Cardiac muscle cell (in vitro differentiated cells and primary cell): Measurements from ENCODE around the gene KRTAP10-2. TPM values are rescaled to one million over a fixed set of nuclear protein-coding genes. Genes with fewer than 3 reads are reported as not detected.

Experiments
- DNase-seq, 2 donors: peaks; one replicate each; pipeline versions ENCODE4 v3.0.0 to v3.0.0-alpha.2; 2010 to 2017; ENCODE audit warnings: low read depth in 1 of 2, low spot score in 1 of 2
- H3K27ac ChIP-seq: fragments of 200-600 bp; sonication (generic); 2 replicates; pipeline ENCODE4 v1.5.1; 2016
- H3K27me3 ChIP-seq: fragments of 200-600 bp; sonication (generic); 2 replicates; pipeline ENCODE4 v1.6.0; 2016; ENCODE audit warnings: control low read depth
- H3K36me3 ChIP-seq: fragments of 200-600 bp; sonication (generic); 2 replicates; pipeline ENCODE4 v1.5.1; 2016; ENCODE audit warnings: control low read depth
- H3K4me1 ChIP-seq: fragments of 200-600 bp; sonication (generic); 2 replicates; pipeline ENCODE4 v1.8.1; 2017; ENCODE audit warnings: low read depth, mild to moderate bottlenecking, mixed run types
- H3K4me3 ChIP-seq: fragments of 200-600 bp; sonication (generic); 2 replicates; pipeline ENCODE4 v1.5.1; 2016; ENCODE audit warnings: mild to moderate bottlenecking
- H3K9me3 ChIP-seq: fragments of 200-600 bp; sonication (generic); 2 replicates; pipeline ENCODE4 v1.5.1; 2017; ENCODE audit warnings: low read depth, mild to moderate bottlenecking, control low read depth
- polyA plus RNA-seq: library from polyadenylated mRNA; unstranded; fragments of >200 nt; fragmentation: Nextera tagmentation; extraction: Ambion mirVana; gene quantifications from 2 replicates; pipeline ENCODE4 v1.2.1, GENCODE V29; 2016
- total RNA-seq: library from RNA; depleted of rRNA; stranded (reverse); fragments of >200 nt; gene quantifications from 2 replicates; pipeline ENCODE4 v1.2.3, GENCODE V29; 2016
- TF ChIP-seq, protein P1 (sequence below): IDR thresholded peaks from 2 replicates; pipeline ENCODE4 v1.5.1; 2012; ENCODE audit warnings: low read depth, mild to moderate bottlenecking, low read length

The KRTAP10-2 gene
- total and polyA plus RNA-seq, 2 experiments from 2014 or later, result 0.55 TPM; not detected in 1

DNA sequence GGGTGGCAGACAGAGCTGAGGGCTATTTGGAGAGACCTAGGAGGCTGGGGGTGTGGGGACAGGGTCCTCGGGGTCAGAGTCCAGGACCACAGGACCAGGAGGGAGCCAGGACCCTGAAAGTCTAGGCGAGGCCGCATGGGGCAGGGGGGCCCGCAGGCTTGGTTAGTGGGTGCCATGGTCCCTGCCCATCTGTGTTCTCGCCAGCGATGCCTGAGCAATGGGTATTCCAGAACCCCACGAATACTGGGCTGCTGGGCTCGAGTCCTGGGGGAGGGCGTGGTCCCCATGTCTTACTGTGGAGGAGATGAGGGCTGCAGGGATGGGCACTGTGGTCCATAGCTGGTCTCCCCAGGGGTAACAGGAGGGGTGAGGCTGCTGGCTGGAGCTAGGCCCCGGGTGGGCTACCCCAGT lies 39.0 kb upstream of the KRTAP10-2 start:
- Histone ChIP-seq H3K27me3 (no peaks in the 10 kb centered on the region), H3K4me3 (no peak overlapping the region), H3K9me3 (no peaks in the 10 kb centered on the region), H3K4me1 (peaks cover 18% of the 10 kb centered on the region), H3K36me3 (no peaks in the 10 kb centered on the region), H3K27ac (no peak overlapping the region)
- DNase-seq, result no peak
- TF ChIP-seq, protein P1, sequence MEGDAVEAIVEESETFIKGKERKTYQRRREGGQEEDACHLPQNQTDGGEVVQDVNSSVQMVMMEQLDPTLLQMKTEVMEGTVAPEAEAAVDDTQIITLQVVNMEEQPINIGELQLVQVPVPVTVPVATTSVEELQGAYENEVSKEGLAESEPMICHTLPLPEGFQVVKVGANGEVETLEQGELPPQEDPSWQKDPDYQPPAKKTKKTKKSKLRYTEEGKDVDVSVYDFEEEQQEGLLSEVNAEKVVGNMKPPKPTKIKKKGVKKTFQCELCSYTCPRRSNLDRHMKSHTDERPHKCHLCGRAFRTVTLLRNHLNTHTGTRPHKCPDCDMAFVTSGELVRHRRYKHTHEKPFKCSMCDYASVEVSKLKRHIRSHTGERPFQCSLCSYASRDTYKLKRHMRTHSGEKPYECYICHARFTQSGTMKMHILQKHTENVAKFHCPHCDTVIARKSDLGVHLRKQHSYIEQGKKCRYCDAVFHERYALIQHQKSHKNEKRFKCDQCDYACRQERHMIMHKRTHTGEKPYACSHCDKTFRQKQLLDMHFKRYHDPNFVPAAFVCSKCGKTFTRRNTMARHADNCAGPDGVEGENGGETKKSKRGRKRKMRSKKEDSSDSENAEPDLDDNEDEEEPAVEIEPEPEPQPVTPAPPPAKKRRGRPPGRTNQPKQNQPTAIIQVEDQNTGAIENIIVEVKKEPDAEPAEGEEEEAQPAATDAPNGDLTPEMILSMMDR, result no peak

DNA sequence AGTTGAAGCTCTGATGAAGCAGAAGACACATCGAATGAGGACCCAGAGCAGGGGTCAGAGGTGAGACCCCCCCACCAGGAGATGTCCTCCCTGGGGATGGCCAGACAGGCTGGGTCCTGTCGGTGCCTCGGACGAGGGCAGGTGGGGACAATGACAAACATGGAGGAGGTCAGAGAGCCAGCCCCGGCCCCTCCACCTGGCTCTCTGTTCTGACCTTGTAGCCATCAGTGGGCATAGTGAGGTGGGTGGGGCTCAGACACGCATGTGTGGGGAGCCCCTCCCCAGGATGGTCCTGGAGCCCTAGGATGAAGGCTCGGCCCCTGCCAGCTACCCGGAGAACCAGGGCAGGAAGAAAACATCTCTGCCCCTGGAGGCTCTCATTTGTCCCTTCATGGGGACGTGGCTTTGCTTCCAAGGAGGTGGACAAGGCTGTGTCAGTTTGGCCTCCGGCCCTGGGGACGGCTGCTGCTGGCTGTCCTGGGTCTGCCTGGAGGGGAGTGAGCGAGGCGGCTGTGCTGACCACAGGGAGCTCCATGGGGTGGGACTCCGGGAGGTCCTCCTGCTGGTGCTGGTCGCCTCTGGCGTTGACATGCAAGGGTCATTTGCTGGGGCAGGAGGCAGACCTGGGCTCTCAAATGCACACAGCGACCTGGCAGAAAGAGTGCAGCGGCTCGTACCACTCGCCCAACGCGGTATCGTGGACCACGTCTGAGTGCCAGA lies 38.4 kb upstream of the KRTAP10-2 start:
- H3K4me1 ChIP-seq, result peaks cover 18% of the 10 kb centered on the region
- TF ChIP-seq, protein P1, result no peak
- H3K36me3 ChIP-seq, result no peaks in the 10 kb centered on the region
- no peak overlapping the region for H3K4me3 ChIP-seq
- DNase-seq, result no peak
- no peak overlapping the region for H3K27ac ChIP-seq
- no peaks in the 10 kb centered on the region for H3K27me3 ChIP-seq
- H3K9me3 ChIP-seq, result no peaks in the 10 kb centered on the region

DNA sequence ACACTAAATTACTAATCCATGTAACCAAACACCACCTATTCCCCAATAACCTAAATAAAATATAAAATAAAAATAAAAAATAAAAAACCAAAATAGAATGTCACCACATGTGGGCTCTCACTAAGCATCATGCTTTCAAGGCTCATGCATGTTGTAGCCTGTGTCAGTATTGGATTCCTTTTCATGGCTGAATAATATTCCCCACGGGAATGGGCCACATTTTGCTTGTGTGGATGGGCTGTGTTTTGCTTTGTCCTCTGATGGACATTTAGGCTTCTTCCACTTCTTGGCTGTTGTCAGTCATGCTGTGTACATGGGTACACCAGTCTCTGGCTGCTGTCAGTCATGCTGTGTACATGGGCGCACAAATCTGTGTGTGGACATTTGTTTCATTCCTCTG lies 37.8 kb upstream of the KRTAP10-2 start:
- Histone ChIP-seq H3K27ac (no peak overlapping the region), H3K9me3 (no peaks in the 10 kb centered on the region), H3K27me3 (no peaks in the 10 kb centered on the region), H3K4me3 (no peak overlapping the region), H3K4me1 (peaks cover 15% of the 10 kb centered on the region), H3K36me3 (no peaks in the 10 kb centered on the region)
- no peak for DNase-seq
- TF ChIP-seq, protein P1, result no peak

DNA sequence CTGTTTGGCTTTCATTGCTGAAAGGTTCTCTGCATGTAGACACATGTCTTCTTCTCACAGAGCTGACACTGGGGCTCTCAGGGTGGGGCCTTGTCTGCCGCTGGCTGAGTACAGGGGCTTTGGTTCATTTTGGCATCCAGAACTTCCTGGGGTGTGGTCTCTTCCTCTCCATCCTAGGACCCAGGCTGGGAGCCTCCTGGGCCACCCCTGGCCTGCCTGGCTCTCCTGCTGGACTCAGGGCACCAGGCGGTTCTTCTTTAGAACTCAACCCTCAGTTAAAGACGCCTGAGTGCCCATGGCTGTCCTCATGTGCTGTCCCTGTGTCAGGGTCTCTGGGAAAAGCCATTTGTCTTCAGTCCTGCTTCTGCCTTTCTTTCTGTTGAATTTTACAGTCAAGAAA lies 34.6 kb upstream of the KRTAP10-2 start:
- DNase-seq, result no peak
- Histone ChIP-seq H3K36me3 (no peaks in the 10 kb centered on the region), H3K4me1 (peaks cover 13% of the 10 kb centered on the region), H3K4me3 (no peak overlapping the region), H3K27ac (no peak overlapping the region), H3K27me3 (no peaks in the 10 kb centered on the region), H3K9me3 (no peaks in the 10 kb centered on the region)
- TF ChIP-seq, protein P1, result no peak

DNA sequence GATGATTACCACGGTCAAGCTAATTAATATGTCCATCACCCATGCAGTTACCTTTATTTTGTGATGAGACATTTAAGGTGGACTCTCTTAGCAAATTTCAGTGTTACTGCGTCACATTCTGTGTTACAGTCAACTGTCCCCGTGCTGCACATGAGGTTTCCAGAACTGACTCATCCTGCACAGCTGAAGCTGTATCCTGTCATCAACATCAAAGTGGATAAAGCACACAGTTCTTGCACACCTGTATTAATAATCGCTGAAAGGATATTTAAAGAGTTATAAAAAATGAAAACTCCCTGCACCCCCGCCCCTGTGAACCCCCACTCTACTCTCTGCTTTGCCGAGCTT lies 32.5 kb upstream of the KRTAP10-2 start:
- DNase-seq, result no peak
- TF ChIP-seq, protein P1, result no peak
- Histone ChIP-seq H3K27me3 (no peaks in the 10 kb centered on the region), H3K9me3 (no peaks in the 10 kb centered on the region), H3K36me3 (no peaks in the 10 kb centered on the region), H3K27ac (no peak overlapping the region), H3K4me3 (no peak overlapping the region), H3K4me1 (peaks cover 13% of the 10 kb centered on the region)
